Astrocyte (in vitro differentiated cells and primary cell): ENCODE measurements around the gene LRRC8D.

Experiments
- EZH2 ChIP-seq: IDR thresholded peaks from 2 replicates; pipeline ENCODE4 v1.6.1; 2012; ENCODE audit warnings: mild to moderate bottlenecking, low read length, inconsistent platforms; ENCODE audit not compliant: insufficient read depth
- TF ChIP-seq, protein P1 (sequence below): IDR thresholded peaks from 2 replicates; pipeline ENCODE4 v1.5.1; 2011; ENCODE audit warnings: low read depth, mild to moderate bottlenecking, inconsistent platforms, low read length, moderate library complexity; ENCODE audit not compliant: insufficient read depth

DNA sequence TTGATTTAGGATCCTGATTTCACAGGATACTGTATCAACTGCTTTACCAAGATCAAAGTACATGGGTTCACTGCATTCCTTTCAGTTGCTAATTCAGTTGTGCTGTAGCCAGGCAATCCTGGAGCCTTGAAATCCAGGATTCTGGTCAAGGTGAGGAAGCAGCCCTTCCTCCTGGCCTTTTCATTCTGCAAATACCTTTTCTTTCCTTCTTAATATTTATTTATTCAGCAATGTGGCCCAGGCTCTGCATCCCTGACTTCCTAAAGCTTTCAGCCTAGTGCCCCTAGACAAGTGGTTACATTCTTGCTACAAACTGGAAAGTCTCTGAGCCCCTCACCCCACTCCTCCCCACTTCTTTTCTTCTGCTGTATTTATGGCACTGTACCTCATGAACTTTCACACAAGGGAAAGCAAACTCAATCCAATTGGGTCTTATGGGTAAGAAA is 16.2 kb downstream of the LRRC8D start:
- TF ChIP-seq, protein P1, sequence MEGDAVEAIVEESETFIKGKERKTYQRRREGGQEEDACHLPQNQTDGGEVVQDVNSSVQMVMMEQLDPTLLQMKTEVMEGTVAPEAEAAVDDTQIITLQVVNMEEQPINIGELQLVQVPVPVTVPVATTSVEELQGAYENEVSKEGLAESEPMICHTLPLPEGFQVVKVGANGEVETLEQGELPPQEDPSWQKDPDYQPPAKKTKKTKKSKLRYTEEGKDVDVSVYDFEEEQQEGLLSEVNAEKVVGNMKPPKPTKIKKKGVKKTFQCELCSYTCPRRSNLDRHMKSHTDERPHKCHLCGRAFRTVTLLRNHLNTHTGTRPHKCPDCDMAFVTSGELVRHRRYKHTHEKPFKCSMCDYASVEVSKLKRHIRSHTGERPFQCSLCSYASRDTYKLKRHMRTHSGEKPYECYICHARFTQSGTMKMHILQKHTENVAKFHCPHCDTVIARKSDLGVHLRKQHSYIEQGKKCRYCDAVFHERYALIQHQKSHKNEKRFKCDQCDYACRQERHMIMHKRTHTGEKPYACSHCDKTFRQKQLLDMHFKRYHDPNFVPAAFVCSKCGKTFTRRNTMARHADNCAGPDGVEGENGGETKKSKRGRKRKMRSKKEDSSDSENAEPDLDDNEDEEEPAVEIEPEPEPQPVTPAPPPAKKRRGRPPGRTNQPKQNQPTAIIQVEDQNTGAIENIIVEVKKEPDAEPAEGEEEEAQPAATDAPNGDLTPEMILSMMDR, result no peak
- TF ChIP-seq EZH2, result no peak
